HG03135 (cell line): ENCODE results near the gene HAPLN3.

Experiments used
- ATAC-seq: cut with Tn5 transposase; IDR thresholded peaks from one replicate; pipeline ENCODE4 v1.9.1; 2021; ENCODE audit warnings: mild to moderate bottlenecking, moderate library complexity; ENCODE audit not compliant: unreplicated experiment

Gene HAPLN3

GRCh38 chr15:88897142-88897455 lies 1.8 kb upstream of the HAPLN3 start:
- ATAC-seq = no peak

DNA sequence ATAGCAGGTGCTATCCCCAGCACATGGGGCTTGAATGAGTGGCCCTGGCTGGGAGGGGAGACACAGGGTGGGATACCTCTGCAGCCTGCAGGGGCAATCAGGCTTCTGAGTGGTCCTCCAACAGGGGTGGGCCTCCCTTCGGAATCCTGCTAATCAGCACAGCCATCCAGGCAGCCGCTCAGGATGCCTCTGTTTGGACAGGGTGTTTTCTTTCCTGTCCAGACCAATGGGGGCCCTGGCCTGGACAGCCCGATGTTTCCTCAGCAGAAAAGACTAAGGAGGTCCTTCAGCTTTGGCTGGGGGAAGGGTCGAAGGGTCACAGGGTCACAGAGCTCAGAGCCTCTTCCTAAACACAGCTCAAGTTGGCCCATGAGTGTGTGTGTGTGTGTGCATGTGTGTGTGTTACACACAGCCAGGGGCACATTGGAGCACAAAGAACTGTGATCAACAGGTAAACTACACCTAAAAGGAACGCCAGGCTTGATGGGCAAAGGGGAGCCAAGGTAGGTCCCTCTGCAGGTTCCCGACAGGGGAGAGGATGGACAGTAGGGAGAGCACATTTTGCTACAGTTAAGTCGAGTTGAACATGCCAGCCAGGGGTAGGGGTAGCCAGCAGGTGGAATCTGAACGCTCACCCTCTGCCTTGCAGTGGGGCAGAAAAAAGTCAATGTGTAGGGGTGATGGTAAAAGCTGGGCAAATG lies 1.1 kb upstream of the HAPLN3 start:
- ATAC-seq = no peak

DNA sequence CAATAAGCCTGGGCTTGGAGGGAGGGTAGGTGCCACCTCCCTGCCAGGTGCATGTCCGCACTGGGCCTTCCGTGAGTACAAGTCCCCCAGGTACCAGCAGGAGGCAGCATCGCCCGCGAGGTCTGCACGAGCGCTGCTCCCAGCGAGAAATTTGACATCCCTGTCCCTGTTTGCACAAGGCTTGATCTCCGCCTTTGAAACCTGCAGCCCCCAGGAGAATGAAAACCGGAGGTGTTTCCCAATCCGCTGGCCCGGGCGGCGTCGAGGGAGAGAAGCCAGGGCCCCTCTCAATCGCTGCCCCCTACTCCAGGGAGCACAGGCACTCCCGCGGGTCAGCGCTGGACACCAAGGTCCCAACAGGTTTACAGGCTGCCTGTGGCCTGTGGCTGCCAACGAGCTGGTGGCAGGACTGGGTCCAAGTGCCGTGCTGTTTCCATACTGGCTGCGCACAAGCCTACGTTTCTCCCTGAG lies 961 bp downstream of the HAPLN3 start:
- peak; percentile 51 for ATAC-seq

DNA sequence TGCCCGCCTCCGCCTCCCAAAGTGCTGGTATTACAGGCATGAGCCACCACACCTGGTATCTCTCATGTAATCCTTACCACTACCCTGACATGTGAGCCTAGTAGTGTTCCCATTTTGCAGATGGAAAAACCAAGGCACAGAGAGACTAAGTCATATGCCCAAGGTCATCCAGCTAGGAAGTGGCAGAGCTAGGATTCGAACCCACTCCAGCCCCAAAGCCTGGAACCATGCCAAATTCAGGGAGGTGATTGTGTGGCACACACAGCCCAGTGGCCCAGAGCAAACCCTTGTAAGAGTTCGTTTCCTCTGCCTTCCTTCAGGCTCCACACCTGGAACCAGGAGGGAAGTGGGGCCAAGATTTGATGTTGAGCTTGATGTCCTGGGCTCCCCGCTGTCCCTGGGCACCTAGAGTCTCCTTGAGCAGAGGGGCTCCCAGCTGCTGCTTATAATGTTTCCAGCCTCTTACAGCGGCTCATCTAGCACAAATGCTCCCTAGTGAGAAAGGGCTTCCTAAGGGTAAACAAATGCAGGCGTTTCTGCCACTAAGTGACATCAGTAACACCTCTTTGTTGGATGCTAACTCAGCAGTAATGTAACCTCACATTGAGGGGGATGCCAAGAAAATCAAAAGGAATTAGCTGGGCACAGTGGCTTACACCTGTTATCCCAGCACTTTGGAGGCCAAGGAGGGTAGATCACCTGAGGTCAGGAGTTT lies 3.6 kb downstream of the HAPLN3 start:
- ATAC-seq = no peak

GRCh38 chr15:88890495-88890894 lies 4.8 kb downstream of the HAPLN3 start:
- ATAC-seq = no peak

GRCh38 chr15:88888719-88889118 lies 6.6 kb downstream of the HAPLN3 start:
- ATAC-seq = no peak

GRCh38 chr15:88887068-88887580 lies 8.2 kb downstream of the HAPLN3 start:
- ATAC-seq = no peak

- ATAC-seq = no peak
Observed at GRCh38 chr15:88882785-88883184, 12.6 kb downstream of the HAPLN3 start.

DNA sequence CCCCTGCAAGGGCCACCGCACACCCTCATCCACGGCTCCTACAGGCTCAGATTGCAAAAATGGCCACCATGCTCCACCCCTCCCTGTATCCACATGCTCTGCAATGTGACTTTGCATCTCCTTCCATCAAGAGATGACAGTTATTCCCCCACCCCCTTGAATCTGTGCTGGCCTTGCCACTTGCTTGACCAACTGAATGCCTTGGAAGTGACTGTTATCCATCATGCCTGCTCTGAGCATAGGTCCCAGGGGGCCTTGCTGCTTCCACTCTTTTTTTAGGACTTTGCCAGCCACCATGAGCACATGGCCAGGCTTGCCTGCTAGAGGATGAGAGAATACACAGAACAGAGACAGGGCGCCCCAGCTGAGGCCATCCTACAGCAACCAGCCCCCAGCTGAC lies 13.6 kb downstream of the HAPLN3 start:
- ATAC-seq = no peak

- no peak for ATAC-seq
Observed at GRCh38 chr15:88880944-88881740, 14.2 kb downstream of the HAPLN3 start.

DNA sequence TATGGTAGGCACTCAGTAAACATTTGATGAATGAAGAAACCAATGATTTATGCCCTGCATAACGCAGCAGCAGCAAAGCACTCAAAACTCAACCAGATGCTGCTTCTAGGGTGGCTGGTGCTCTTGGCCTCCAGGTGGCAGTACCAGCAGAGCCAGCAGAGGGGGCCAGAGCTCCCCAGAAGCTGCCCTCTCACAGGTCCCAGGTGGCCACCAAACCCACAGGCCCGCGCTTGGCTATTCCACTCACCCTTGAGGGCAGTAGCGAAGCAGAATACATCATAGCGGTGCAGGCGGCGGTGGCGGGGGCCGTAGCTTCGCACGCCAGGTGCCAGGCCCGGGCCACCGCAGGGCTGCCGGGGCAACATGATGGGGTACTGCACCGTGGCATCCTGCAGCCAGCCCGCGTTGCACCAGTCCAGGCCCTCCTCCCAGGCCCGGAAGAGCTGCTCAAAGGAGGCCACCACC lies 16.6 kb downstream of the HAPLN3 start:
- ATAC-seq = no peak

DNA sequence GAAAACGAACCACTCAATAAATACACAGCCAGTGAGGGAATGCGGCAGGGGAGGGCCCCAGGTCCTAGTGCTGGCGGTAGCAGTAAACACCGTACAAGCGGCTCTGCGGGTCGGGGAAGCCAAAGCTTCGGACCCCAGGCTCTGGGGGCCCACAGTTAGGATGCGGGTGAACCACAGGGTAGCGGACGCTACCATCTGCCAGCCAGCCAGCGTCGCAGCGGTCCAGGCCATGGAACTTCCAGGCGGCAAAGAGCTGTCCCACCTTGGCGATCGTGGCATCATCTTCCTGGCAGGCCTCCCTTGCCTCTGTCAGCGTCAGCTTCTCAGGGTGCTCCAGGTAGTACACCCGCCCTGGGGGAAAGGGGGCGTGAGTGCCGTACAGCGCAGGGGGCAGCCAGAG lies 17.4 kb downstream of the HAPLN3 start:
- ATAC-seq = no peak

DNA sequence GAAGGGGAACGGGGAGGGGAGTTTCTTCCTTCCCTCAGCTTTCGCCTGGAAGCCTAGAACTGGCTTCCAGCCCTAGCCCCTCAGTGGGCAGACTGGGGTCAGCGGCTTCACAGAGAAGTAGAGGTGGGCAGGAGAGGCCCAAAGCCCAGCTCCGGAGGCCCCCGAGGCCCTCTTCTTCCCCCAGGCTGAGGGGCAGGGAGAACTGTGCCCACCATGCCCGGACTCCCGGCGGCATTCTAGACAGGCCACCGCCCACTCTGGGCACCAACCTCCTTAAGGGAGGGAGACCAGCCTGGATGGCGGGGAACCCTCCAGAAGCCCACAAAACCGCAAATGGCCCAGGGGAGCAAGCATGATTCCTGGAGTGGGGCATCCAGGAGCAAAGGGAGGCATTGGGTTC lies 17.9 kb downstream of the HAPLN3 start:
- no peak for ATAC-seq

DNA sequence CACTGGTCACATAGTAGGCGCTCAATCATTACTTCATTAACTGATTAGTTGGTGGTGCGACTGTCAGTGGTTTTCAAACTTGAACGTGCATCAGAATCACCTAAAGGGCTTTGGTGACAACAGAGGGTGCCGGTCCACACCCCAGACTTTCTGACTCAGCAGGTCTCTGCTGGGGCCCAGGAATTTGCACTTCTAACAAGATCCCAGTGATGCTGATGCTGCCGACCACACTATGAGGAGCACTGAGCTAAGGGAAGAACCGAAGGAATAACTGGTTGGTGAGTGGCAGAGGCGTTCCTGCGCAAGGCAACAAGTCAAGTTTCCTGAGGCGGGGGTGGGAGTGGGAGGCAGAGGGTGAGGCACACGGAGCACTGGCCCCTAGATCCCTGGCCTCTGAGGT lies 18.8 kb downstream of the HAPLN3 start:
- ATAC-seq = no peak

DNA sequence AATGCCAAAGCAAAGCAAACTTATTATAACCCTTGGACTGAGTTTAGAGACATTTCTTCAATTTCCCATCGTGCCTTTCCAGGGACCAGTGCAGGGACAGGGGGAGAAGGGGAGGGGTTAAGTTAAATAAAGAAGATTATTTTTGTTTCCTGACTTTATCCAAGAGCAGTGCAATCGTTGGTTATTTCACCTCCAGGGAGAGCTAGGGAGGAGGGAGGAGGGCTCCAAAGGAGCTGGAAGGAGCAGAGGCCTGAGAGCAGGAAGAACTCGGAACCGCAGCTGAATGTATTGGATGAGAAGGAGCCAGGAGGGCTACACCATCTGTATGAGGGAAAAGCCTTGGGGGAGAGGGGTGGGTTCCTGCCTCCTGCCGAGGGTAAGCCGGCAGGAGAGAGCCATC lies 20.7 kb downstream of the HAPLN3 start:
- no peak for ATAC-seq

- ATAC-seq = no peak
Observed at GRCh38 chr15:88874275-88874674, 21.1 kb downstream of the HAPLN3 start.

DNA sequence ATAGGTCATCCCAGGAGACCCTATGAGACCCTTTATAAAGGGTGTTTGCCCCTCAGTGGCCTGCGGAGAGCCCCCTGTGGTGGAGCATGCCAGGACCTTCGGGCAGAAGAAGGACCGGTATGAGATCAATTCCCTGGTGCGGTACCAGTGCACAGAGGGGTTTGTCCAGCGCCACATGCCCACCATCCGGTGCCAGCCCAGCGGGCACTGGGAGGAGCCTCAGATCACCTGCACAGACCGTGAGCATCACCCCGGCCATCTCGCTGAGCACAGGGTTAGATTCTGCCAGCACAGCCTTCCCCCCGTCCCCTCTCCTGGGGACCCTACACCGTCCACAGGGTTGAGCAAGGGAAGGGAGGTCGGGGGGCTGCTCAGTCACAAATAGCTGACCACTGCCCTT lies 21.6 kb downstream of the HAPLN3 start:
- ATAC-seq = no peak

DNA sequence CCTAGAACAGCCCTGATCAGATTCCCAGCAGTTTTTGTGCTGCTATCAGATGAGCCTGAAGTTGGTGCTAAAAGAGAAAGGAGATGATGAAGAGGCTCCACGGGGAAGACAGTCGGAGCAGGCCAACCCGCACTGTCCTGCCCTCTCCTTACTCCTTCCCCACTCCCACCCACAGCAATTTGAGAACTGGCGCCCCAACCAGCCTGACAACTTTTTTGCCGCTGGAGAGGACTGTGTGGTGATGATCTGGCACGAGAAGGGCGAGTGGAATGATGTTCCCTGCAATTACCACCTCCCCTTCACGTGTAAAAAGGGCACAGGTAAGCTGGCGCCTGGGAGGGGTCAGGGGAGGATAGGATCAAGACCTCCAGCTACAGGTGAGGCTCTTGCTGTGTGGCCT lies 22.6 kb downstream of the HAPLN3 start:
- no peak for ATAC-seq

- no peak for ATAC-seq
Observed at GRCh38 chr15:88872106-88872505, 23.2 kb downstream of the HAPLN3 start.

DNA sequence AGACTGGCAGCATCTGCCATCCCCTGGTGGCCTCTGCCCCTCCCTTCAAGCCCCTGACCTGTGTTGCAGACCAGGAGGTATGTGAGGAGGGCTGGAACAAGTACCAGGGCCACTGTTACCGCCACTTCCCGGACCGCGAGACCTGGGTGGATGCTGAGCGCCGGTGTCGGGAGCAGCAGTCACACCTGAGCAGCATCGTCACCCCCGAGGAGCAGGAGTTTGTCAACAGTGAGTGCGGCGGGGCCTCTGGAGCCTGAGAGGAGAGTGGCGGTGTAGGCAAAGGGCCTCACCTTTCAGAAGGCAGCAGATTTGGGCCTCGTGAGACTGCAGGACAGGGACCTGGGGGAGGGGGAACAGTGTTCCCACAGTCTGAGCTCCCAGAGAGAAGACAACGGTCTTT lies 24.0 kb downstream of the HAPLN3 start:
- no peak for ATAC-seq

DNA sequence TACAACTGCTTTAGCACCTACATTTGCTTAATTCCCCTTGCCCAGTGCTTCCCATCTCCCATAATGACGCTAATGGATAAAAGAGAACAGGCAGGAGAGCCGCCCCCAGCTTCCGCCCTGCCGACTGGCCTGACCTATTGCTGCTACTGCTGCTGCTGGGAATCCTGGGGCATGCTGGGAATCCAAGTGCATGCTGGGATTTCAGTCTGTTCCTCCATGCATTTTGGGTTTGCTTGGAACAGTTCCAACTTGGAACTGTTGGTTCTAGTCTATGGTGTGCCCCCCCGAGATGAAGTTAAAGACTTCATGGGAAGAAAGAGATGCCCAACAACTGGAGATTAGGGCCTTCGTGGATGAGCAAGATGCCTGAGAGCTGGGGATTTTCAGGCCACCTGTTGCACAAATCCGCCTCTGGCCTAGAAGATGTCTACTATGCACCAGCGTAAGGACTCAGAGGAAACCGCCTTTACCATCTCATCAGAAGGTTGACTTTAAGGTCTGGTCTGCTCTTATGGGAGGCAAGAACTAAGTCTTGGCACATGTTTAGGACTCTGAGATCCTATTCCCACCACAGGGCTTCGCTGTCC lies 29.0 kb downstream of the HAPLN3 start:
- no peak for ATAC-seq
